HG03066 (cell line): ENCODE results near the gene TNK2.
"Not testable (repeated sequence)": the region's sequence is repeated elsewhere in the genome, so short reads cannot be mapped to it uniquely, and the experiment has no call there.

Experiments
- ATAC-seq: cut with Tn5 transposase; IDR thresholded peaks from one replicate; pipeline ENCODE4 v1.9.1; 2021; ENCODE audit warnings: low read depth; ENCODE audit not compliant: unreplicated experiment

TNK2 gene

DNA sequence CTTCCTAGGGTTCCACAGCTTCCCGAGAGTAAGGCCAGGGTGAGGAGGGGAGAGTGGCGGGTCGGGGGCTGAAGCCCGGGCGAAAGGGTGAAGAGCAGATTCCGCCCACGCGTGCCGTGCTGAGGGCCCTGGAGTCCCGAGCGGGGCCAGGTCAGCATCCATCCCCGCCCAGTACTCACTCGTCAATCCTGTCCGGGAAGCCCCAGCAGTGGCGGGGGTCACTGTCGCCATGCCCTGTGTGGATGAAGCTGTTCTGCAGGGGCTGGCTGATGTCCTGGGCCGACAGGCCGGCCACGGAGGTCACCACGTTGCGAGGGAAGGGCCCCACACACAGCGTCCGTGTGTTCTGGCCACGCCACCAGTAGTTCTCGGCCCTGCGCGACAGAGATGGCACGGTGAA, 36.3 kb downstream of the TNK2 start:
- no peak for ATAC-seq

DNA sequence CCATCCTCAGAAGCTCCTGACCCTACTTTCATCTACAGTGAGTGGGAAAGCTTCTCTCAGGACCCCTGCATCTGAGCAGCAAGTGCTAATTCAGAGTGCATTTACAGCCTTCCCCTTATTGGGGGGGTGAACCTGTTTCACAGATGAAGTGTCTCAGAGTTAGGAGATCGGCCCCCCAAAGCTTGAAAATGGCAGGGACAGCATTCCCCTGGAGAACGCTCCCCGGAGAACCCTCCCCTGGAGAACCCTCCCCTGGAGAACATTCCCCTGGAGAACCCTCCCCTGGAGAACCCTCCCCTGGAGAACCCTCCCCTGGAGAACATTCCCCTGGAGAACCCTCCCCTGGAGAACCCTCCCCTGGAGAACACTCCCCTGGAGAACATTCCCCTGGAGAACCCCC, 36.7 kb downstream of the TNK2 start:
- ATAC-seq, result not testable (repeated sequence)

GRCh38 chr3:195870937-195871336, 37.4 kb downstream of the TNK2 start:
- no peak for ATAC-seq

GRCh38 chr3:195870442-195870841, 37.9 kb downstream of the TNK2 start:
- ATAC-seq, result no peak

DNA sequence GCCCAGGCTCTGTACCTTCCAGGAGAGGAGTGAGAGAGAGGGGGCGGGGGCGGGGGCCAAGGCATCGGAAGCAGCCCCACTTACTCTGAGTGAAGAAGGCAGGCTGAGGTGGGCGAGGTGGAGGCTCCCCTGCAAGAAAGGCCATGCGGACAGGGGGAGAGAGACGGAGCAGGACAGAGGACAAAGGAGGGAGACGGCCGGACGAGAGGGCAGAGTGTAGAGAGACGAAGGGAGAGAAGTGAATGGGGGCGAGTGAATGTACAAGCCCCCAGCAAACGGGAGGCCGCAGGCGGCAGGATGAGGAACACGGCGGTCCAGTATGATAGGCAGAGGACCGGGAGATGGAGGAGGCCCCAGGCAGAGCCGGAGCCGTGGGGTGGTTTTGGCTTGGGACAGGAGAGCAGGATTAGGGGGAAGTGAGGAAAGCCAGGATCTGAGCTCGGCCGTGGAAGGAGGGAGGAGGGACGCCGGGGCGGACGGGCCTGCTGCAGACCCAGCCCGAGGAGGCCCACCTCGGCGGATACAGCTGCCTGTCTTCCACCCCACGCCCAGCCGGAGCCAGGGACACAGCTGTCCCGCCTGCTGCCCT, 38.8 kb downstream of the TNK2 start:
- ATAC-seq, result no peak

GRCh38 chr3:195868866-195869412, 39.4 kb downstream of the TNK2 start:
- no peak for ATAC-seq

DNA sequence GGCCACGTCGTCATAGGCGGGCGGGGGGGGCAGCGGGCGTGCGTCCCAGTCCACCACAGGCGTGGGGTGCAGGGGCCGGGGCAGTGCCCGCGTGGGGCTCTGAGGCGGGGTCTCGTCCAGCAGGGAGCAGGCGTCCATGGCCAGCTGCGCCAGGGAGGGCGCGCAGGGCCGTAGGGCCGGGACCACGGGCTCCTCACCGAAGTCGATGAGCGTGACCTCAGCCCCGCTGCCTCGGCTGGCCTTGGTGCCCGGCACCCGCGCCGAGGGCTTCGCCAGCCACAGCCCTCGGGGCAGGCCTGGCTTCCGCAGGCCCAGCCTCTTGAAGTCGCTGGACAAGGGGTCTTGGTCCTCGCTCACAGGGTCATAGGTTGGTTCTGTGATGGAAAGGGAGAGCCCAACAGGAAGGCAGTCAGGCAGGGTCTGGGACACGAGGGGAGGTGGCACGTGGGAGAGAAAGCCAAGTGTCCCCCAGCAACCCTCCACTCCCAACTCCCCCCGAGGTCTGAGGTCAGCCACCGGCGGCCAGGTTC, 40.0 kb downstream of the TNK2 start:
- no peak for ATAC-seq

- no peak for ATAC-seq
Observed at GRCh38 chr3:195867631-195868335, 40.6 kb downstream of the TNK2 start.

- no peak for ATAC-seq
Observed at GRCh38 chr3:195866686-195867511, 41.5 kb downstream of the TNK2 start.

GRCh38 chr3:195865752-195866151, 42.6 kb downstream of the TNK2 start:
- ATAC-seq, result no peak

DNA sequence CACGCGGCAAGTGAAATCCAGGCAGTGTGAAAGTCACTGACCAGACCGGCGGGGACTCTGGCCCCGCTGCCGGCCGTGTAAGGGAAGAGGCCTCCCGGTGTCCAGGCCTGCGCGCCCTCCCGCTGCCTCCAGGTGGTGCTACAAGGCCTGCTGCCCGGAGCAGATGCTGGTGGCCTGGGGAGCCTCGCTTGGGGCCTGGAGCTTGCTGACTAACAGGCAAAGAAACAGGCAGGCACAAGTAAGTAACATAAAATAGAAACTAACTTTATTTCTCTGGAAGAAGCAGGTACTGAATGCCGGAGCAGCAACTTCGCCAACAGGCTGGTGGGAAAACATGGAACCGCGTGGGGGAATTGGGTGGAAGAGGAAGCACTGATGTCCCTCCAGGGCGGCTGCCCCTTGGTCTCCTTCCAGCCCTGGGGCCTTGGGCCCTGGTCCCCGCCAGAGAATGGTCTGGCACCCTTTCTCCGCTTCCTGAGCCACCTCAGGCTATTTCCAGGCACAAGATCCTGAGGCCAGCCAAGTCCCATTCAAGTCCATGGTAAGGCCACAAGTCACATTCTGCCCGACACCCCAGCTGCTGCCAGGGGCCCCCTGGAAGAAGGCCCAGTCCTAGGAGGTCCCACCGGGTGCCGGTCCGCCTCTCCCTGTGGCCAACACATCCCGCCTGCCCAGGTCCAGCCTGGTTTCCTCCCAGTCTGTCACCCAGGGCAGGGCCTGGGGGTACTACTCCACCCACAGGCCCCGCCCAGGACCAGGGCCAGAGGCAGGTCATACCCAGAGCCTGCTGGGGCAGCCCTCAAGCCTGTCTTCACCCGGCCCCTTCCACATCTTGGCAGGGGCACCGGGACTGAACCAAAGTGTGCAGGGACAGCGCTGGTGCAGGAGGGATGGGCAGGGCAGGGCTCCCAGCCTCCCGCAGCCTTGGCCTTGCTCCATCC, 45.0 kb downstream of the TNK2 start:
- no peak for ATAC-seq

GRCh38 chr3:195862318-195862717, 46.0 kb downstream of the TNK2 start:
- not testable (repeated sequence) for ATAC-seq

- no peak for ATAC-seq
Observed at GRCh38 chr3:195860456-195860855, 47.9 kb downstream of the TNK2 start.

DNA sequence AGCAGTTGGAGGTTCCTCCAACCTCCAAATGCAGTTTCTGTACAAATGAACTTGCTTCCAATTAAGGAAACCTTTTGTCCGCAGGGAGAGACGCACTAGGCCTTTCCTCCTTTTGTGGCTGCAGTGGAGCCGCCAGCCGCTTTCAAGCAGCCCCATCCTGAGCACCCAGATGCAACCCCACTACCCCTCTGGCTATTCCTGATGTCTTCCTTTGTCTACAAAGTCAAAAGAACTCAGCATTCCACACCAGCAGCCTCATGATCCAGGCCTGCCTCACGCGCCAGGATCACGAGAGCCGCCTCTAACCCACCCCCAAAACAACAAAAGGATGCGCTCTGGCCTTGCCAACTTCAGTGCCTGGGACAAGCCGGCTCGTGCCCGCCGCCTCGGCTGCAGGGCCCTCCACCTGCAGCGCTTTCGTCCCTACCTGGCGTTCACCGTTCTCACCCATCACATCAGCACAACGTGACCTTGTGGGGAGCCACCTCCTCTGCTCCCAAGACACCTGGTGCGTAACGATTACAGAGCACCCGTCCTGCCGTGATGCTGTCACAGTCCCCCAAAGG, 48.4 kb downstream of the TNK2 start:
- ATAC-seq, result no peak

DNA sequence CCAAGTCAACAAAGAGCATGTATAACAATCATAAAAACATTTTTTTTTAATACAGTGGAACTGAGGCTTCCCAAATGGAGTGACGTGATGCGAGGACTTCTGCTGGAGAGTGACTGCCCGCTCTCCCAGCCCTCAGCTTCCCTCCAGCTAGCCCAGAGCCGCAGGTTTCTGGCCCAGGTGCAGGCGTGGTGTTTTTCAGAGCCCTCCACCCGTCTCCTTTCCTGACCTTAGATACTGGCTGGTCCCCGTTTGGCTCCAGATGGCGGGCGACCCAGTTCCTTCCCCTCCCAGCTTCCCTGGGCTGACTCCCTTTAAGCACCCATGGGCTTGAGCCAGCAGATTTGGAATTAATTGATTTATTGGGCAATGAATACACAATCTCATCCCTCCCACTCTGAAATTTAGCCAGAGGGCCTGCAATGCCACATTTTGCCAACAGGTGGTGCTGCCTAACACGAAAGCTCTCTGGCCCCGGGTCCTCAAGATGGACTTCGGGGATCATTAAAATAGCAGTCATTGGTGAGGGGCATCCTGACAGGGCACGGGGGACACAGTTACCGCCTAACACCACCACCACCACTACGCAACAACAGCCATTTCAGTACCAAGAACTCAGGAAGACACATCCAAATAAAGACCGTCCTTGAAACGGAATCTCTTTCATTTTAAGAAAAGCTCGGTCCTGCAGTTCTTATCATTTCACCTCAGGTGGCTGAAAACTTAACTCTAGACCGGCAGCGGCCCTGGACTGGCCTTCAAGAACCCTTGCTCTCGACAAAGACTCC, 49.1 kb downstream of the TNK2 start:
- no peak for ATAC-seq

DNA sequence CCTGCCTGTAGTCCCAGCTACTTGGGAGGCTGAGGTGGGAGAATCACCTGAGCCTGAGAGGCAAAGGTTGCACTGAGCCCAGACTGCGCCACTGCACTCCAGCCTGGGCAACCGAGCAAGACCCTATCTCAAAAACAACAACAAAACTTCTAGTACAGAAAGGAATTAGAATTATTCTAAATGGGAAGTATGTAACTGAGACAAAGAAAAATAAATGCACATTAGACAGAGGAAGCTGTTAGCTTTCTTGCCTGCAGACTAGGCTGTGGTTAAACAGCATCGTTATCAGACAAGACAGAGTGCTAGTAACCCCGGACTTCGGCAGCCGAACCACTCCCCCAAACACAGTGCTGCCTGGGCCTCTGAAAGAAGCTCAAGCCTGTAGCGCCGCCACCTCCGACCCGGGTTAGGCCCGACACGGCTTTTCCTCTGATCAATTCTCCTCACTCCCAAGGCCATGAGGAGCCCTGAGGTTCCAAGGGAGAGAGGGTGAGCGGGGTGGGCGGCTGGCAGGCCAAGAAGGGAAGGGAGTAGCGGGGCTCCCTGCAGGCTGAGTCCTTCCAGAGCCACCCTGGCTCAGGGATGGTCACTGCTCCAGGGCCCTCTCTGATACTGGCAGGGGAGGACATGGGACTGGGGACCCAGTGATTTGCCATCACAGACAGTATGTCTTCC, 51.8 kb downstream of the TNK2 start:
- no peak for ATAC-seq

- no peak for ATAC-seq
Observed at GRCh38 chr3:195855471-195856409, 52.6 kb downstream of the TNK2 start.
